Activated B cell treated with CpG ODN at 0.5 μM for 24 hours (primary cell): ENCODE measurements around the gene PDE4B. TPM values are rescaled to one million over a fixed set of nuclear protein-coding genes. Genes with fewer than 3 reads are reported as not detected.
"Not testable (repeated sequence)": the region's sequence is repeated elsewhere in the genome, so short reads cannot be mapped to it uniquely, and the experiment has no call there.

Experiments used
- ATAC-seq: fragments of 200-7000 bp; cut with Tn5 transposase; one replicate; pipeline ENCODE4 v1.10.0; 2021; ENCODE audit warnings: low read depth, mild to moderate bottlenecking, moderate library complexity
- CTCF ChIA-PET: fragments of 350-600 bp; sonication (Branson Sonifier 250); formaldehyde crosslinking; loops from one replicate; lab custom pipeline; 2021; ENCODE audit warnings: antibody characterized with exemption; lab: Charles Lee
- POLR2A ChIA-PET: fragments of 350-600 bp; sonication (Branson Sonifier 250); formaldehyde crosslinking; loops from one replicate; lab custom pipeline; 2021; ENCODE audit warnings: antibody characterized with exemption; lab: Charles Lee
- DNase-seq: peaks from one replicate; pipeline ENCODE4 v3.0.0; 2022
- H3K27ac Mint-ChIP-seq: one replicate; pipeline ENCODE4 v1.8.0; 2020; ENCODE audit warnings: mixed read lengths
- H3K27me3 Mint-ChIP-seq: one replicate; pipeline ENCODE4 v1.8.0; 2021; ENCODE audit warnings: mixed read lengths
- H3K36me3 Mint-ChIP-seq: one replicate; pipeline ENCODE4 v1.8.0; 2021; ENCODE audit warnings: low read depth, mixed read lengths
- H3K4me1 Mint-ChIP-seq: one replicate; pipeline ENCODE4 v1.8.0; 2021; ENCODE audit warnings: mixed read lengths
- H3K4me3 Mint-ChIP-seq: one replicate; pipeline ENCODE4 v1.8.0; 2020; ENCODE audit warnings: mild to moderate bottlenecking, mixed read lengths
- H3K9me3 Mint-ChIP-seq: one replicate; pipeline ENCODE4 v1.8.0; 2020; ENCODE audit warnings: mixed read lengths
- intact Hi-C: fragments of 100-400 bp; cut with micrococcal nuclease; formaldehyde crosslinking; loops from one replicate; pipeline ENCODE4 v1.15.1; 2024
- total RNA-seq: library from RNA; stranded (reverse); gene quantifications from 2 replicates; pipeline ENCODE4 v1.2.3, GENCODE V29; 2022
- TF ChIP-seq, protein P1 (sequence below): fragments of 200-600 bp; IDR thresholded peaks from one replicate; pipeline ENCODE4 v1.8.0; 2022; ENCODE audit warnings: antibody characterized with exemption, mild to moderate bottlenecking

The PDE4B gene
- total RNA-seq, 1 donor from 2014 or later, result 84.1 TPM

DNA sequence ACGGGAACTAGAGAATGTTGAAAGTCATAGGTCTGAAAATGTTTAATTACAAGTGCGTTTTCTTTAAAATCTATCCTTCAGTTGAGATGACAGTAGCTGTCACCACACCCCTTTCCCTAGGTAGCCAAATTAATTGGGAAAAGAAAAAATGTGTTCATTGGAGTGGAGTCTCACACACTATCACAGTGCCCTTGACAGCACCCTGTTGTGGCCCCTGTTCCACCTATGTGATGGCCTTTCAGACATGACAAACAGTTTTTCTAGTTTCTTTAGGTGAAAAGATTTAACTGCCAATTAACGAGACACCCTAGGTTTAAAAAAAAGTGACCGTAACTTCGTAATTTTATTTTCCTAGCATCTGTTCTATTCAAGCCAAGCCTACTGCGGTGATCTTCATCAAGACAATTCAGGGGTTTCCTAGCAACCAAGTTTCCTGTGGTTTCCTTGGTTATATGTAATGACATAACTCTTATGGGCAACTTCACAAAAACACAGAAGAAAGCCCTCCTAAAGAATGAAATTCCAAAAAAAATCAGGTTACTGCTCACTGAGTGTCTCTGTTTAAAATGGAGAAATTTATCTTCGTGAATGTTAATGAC, 298.3 kb downstream of the PDE4B start:
- no peak overlapping the region for H3K4me3 Mint-ChIP-seq
- CTCF ChIA-PET, result no interaction called here

DNA sequence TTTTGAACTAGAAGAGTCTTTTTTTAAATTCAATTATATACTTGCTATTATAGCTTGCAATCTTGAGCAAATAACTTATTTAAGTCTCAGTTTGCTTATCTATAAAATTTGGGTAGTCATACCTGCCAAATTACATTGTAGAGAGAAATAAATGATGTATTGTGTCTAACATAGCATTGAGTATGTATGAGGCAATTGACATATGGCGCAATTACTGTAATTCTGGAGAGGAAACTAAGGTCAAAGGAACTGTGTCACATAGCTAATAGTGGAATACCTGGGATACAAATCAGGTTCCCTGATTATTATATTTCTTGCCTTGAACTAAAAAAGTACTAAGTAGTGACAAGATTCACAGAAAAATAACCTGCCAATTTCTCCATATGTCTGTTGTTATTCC, 302.5 kb downstream of the PDE4B start:
- ChIA-PET CTCF (interaction anchor here (1.2 kb wide), 1 partner anchor 148 kb away, joined by 3 read pairs; no protein-coding TSS in a partner anchor), POLR2A (no interaction called here)
- ATAC-seq, result no peak

More for the DNA sequence above, 298.3 kb downstream of the PDE4B start:
- no peak for DNase-seq
- H3K9me3 Mint-ChIP-seq, result no peaks in the 10 kb centered on the region
- no peak for ATAC-seq
- peaks cover 2% of the 10 kb centered on the region for H3K27me3 Mint-ChIP-seq
- TF ChIP-seq, protein P1, sequence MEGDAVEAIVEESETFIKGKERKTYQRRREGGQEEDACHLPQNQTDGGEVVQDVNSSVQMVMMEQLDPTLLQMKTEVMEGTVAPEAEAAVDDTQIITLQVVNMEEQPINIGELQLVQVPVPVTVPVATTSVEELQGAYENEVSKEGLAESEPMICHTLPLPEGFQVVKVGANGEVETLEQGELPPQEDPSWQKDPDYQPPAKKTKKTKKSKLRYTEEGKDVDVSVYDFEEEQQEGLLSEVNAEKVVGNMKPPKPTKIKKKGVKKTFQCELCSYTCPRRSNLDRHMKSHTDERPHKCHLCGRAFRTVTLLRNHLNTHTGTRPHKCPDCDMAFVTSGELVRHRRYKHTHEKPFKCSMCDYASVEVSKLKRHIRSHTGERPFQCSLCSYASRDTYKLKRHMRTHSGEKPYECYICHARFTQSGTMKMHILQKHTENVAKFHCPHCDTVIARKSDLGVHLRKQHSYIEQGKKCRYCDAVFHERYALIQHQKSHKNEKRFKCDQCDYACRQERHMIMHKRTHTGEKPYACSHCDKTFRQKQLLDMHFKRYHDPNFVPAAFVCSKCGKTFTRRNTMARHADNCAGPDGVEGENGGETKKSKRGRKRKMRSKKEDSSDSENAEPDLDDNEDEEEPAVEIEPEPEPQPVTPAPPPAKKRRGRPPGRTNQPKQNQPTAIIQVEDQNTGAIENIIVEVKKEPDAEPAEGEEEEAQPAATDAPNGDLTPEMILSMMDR, result no peak
- no peak overlapping the region for H3K27ac Mint-ChIP-seq
- no peaks in the 10 kb centered on the region for H3K36me3 Mint-ChIP-seq
- POLR2A ChIA-PET, result no interaction called here
- intact Hi-C loops, result no loop called here
- H3K4me1 Mint-ChIP-seq, result no peaks in the 10 kb centered on the region

DNA sequence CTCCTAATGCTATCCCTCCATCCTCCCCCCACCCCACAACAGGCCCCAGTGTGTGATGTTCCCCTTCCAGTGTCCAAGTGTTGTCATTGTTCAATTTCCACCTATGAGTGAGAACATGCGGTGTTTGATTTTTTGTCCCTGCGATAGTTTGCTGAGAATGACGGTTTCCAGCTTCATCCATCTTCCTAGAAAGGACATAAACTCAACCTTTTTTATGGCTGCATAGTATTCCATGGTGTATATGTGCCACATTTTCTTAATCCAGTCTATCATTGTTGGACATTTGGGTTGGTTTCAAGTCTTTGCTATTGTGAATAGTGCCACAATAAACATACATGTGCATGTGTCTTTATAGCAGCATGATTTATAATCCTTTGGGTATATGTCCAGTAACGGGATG, 308.3 kb downstream of the PDE4B start:
- CTCF ChIA-PET, H3K36me3 Mint-ChIP-seq, H3K4me3 Mint-ChIP-seq, H3K4me1 Mint-ChIP-seq, H3K27me3 Mint-ChIP-seq, H3K9me3 Mint-ChIP-seq, POLR2A ChIA-PET, intact Hi-C loops, DNase-seq, H3K27ac Mint-ChIP-seq, ATAC-seq: not testable (repeated sequence)

More for the DNA sequence above, 302.5 kb downstream of the PDE4B start:
- peaks cover 2% of the 10 kb centered on the region for H3K9me3 Mint-ChIP-seq
- H3K4me1 Mint-ChIP-seq, result no peaks in the 10 kb centered on the region
- intact Hi-C loops, result no loop called here
- H3K27me3 Mint-ChIP-seq, result peaks cover 2% of the 10 kb centered on the region
- TF ChIP-seq, protein P1, result no peak
- H3K4me3 Mint-ChIP-seq, result no peak overlapping the region
- H3K36me3 Mint-ChIP-seq, result no peaks in the 10 kb centered on the region
- H3K27ac Mint-ChIP-seq, result no peak overlapping the region
- DNase-seq, result no peak

DNA sequence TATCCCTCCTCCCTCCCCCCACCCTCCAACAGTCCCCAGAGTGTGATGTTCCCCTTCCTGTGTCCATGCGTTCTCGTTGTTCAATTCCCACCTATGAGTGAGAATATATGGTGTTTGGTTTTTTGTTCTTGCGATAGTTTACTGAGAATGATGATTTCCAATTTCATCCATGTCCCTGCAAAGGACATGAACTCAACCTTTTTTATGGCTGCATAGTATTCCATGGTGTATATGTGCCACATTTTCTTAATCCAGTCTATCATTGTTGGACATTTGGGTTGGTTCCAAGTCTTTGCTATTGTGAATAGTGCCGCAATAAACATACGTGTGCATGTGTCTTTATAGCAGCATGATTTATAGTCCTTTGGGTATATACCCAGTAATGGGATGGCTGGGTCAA, 311.4 kb downstream of the PDE4B start:
- CTCF ChIA-PET, intact Hi-C loops, H3K27ac Mint-ChIP-seq, ATAC-seq, H3K4me3 Mint-ChIP-seq, H3K4me1 Mint-ChIP-seq, H3K27me3 Mint-ChIP-seq, POLR2A ChIA-PET, DNase-seq, H3K9me3 Mint-ChIP-seq, H3K36me3 Mint-ChIP-seq: not testable (repeated sequence)

DNA sequence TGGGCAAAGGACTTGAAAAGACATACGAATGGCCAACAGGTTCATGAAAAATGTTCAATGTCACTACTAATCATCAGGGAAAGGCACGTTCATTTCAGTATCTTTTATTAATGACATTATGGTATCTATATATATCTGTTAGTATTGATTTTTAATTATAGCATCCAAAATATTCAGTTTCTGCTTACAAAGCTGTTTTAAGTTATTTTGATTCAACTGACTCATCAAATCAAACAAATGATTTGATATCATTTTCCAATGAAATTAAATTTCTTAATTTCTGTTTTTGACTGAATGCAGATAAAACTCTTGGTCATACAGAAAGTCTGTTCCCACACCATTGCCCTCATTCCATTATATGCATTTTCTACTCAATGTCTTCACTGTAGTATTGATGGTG, 315.9 kb downstream of the PDE4B start:
- no peak for ATAC-seq
- intact Hi-C loops, result no loop called here

DNA sequence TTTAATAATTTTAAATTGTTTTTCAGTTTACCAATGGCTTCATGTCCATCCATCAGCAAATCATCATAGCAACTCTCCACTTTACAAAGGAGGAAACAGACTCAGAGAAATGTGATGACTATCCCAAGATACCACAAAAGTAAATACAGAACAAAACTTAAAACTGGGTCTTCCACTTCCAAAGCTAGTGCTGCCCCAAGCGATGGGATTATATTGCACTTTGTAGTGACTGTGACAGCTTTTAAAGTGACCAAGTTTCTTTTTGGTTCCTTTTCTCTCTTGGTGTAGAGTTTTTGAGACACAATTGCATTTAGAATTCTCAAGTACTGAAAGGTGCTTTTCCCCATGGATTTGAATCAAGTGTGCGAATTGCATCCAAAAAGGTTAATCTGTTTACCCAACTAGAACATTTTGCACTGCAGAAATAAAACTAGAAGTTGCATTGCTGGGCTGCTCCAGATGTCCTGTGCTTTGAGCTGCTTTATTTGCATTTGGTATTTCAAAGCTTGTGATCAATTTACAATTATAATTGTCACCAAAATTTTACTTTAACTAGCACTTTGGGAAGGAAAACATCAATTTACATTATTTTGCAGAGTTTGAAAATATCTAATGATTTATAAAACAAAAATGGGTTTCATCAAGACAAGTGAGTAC, 320.2 kb downstream of the PDE4B start:
- Mint-ChIP-seq H3K27me3 (peaks cover 7% of the 10 kb centered on the region), H3K4me3 (no peak overlapping the region), H3K9me3 (no peaks in the 10 kb centered on the region), H3K4me1 (no peaks in the 10 kb centered on the region), H3K27ac (no peak overlapping the region), H3K36me3 (no peaks in the 10 kb centered on the region)
- CTCF ChIA-PET, result no interaction called here
- intact Hi-C loops, result no loop called here
- POLR2A ChIA-PET, result no interaction called here
- ATAC-seq (no peak), DNase-seq (no peak)
- TF ChIP-seq, protein P1, result no peak

More for the DNA sequence above, 315.9 kb downstream of the PDE4B start:
- POLR2A ChIA-PET, result no interaction called here
- H3K27ac Mint-ChIP-seq, result no peak overlapping the region
- DNase-seq, result no peak
- no peaks in the 10 kb centered on the region for H3K9me3 Mint-ChIP-seq
- H3K4me1 Mint-ChIP-seq, result no peaks in the 10 kb centered on the region
- peaks cover 6% of the 10 kb centered on the region for H3K27me3 Mint-ChIP-seq
- TF ChIP-seq, protein P1, result no peak
- no peaks in the 10 kb centered on the region for H3K36me3 Mint-ChIP-seq
- CTCF ChIA-PET, result no interaction called here
- no peak overlapping the region for H3K4me3 Mint-ChIP-seq
